Non-pigmented ciliary epithelial cell (primary cell): ENCODE results near the gene MYL12B.
"Not testable (repeated sequence)": the region's sequence is repeated elsewhere in the genome, so short reads cannot be mapped to it uniquely, and the experiment has no call there.

Experiments used
- DNase-seq: peaks from one replicate; pipeline ENCODE4 v3.0.0-alpha.2; 2010; ENCODE audit warnings: low read depth

MYL12B gene

GRCh38 chr18:3262234-3263131, 550 bp downstream of the MYL12B start:
- DNase-seq, result no peak

GRCh38 chr18:3263132-3263700, 1.3 kb downstream of the MYL12B start:
- DNase-seq, result no peak

DNA sequence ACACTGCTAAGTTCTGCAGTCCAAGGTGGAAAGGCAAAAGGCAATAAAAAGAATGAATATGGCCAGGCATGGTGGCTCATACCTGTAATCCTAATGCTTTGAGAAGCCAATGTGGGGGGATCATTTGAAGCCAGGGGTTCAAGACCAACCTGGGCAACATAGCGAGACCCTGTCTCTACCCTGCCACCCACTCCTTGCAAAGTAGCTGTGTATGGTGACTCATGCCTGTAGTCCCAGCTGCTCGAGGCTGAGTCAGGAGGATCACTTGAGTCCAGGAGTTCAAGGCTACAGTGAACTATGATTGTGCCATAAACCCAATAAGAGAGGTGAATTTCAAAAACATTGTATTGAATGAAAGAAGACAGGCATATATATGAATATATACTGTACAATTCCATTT, 2.4 kb downstream of the MYL12B start:
- DNase-seq, result no peak

- no peak for DNase-seq
Measured at GRCh38 chr18:3265564-3266033, 3.7 kb downstream of the MYL12B start.

DNA sequence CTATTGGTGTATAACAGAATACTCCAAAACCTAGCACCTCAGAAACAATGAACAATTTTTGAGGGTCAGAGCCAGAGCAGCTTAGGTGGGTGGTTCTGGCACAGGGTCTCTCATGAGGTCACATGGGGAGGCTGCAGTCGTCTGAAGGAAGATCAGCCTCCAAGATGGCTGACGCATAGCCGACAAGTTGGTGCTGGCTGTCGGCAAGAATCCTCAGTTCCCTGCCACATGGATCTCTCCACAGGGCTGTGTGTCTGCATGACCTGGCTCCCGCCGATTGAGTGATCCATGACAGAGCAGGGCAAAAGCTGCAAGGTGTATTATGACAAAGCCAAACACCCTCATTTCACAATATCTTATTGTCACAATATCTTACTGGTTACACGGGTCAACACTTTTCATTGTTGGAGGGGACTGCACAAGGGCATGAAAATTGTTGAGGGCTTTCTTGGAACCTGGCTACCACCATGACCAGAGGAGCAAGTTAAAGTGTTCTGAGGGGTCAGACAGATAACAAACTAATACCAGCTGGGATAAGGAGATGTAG, 4.2 kb downstream of the MYL12B start:
- DNase-seq, result no peak

GRCh38 chr18:3268306-3268705, 6.4 kb downstream of the MYL12B start:
- no peak for DNase-seq

DNA sequence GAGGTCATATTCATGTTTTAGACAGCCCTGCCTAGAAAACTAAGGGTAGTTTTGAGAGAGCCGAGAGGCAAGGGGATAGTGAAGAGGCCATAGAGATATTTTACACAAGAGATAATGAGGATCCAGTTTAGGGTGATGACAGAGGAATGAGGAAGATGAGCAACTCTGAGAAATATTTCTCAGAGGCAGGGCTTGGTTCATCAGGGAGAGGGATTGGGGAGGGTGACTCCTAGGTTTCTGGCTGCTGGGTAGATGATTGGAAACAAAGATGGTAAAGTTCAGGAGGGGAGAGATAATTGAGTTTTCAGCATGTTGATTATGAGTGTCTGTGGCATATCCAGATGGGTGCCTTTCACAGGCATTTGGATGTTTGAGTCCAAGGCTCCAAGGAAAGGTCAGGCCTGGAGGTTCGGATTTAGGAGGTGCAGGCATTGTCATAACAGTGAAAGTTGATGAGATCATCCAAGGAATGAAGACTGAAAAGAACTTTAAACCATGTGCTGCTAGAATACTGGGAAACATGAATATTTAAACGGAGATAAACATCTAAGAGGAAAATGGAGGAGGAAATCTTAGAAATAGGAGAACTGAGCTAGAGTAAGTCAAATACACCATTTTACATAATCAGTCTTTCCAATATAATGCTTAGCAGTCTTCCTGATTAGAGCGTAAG, 7.4 kb downstream of the MYL12B start:
- no peak for DNase-seq

DNA sequence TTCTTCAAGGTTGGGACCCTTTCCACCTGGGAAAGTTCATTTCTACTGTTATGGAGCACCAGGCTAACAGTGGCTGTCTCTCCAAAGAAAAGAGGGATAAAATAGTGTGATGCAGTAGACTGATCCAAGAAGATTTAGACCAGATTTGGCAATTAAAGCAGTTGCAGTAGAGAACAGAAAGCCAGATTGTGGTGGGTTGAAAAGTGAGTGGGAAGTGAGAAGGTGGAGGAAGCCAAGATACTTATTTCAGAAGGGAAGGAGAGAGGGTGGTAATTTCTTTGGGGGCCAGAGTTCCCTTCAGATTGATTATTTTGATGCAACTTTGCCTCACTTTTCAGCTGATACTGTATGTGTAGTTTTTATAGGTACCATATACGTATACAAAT, 8.0 kb downstream of the MYL12B start:
- DNase-seq, result no peak

- DNase-seq, result no peak
Measured at GRCh38 chr18:3273042-3273441, 11.1 kb downstream of the MYL12B start.

- DNase-seq, result not testable (repeated sequence)
Measured at GRCh38 chr18:3277643-3278213, 15.8 kb downstream of the MYL12B start.

- DNase-seq, result no peak
Measured at GRCh38 chr18:3279201-3280185, 17.6 kb downstream of the MYL12B start.

DNA sequence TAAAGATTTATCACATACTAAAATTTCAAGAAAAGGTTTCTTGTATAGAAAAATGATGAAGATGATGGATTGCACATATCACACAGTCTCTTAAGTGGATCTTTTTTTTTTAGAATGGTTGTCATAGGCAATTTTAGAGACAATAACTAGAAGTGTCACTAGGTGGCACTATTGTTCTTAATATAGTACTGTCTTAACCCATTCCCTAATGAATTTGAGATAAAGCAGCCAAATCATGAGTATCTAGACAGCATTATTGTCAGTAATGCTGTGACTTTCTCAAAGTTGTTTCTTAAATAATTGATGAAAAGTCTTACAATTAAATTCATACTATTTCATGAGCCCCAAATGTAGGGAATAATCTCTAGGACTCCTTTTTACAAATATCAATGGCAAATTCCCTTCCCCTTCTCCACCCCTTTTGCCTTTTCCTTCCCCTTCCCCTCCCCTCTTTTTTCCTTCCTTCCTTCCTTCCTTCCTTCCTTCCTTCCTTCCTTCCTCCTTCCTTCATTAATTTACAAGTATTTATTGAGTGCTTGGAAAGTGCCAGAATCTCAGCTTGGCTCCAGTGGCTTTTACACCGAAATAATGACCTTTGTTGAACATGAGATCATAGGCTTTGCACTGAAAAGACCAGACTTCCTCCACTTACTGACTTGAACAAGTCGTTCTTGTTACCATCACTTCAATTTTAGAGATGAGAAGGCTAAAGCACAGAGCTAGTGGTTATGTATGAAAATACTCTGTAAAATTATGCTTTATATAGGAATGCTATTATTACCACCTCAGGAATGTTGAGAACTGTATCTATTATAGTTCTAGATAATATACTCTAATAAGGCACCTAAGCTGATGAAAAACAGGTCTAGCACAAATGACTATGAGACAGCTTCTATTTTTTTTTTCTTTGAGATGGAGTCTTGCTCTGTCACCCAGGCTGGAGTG, 19.8 kb downstream of the MYL12B start:
- no peak for DNase-seq

GRCh38 chr18:3283253-3283863, 21.4 kb downstream of the MYL12B start:
- DNase-seq, result no peak

DNA sequence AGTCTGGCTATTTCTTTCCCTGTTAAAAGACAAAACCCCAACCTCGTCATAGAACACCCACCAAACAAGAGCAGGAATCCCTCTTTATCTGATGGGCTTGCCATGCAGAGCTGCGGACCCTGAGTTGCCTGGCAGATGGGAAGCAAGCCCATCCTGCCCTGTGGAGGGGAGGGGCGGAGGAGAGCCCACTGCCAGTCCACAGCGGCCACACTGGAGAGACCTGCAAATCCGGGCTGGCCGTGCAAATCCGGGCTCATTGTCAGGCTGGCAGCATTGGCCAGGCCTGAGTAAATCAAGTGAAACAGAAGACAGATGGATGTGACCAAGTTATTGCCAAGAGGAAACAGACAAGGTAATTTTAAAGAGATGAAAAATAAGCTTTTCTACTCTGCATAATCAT, 22.0 kb downstream of the MYL12B start:
- no peak for DNase-seq

DNA sequence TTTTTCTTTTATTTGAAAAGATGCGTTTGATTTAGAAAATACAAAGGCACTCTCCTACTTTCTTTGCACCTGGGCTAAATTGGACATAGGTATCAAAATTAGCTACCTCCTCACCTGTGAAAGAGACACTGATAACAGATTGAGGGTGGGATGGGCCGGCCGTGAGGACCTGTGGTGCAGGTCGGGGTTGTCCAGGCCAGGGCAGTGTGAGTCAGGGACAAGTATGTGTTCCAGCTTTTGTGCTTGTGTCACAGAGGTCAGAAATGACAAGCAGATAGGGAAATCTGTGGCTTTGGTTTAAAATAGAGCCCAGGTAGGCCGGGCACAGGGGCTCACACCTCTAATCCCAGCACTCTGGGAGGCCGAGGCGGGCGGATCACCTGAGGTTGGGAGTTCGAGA, 22.6 kb downstream of the MYL12B start:
- DNase-seq, result no peak

DNA sequence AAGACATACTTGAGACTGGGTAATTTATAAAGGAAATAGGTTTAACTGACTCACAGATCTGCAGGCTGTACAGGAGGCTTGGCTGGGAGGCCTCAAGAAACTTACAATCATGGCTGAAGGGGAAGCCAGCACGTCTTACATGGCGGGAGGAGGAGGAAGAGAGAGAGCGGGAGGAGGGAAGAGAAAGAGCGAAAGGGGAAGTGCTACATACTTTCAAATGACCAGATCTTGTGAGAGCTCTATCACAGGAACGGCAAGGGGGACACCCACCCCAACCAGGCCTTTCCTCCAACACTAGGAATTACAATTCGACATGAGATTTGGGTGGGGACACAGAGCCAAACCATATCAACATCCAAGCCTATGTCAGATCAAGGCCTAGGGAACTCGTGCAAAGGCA, 24.2 kb downstream of the MYL12B start:
- no peak for DNase-seq

DNA sequence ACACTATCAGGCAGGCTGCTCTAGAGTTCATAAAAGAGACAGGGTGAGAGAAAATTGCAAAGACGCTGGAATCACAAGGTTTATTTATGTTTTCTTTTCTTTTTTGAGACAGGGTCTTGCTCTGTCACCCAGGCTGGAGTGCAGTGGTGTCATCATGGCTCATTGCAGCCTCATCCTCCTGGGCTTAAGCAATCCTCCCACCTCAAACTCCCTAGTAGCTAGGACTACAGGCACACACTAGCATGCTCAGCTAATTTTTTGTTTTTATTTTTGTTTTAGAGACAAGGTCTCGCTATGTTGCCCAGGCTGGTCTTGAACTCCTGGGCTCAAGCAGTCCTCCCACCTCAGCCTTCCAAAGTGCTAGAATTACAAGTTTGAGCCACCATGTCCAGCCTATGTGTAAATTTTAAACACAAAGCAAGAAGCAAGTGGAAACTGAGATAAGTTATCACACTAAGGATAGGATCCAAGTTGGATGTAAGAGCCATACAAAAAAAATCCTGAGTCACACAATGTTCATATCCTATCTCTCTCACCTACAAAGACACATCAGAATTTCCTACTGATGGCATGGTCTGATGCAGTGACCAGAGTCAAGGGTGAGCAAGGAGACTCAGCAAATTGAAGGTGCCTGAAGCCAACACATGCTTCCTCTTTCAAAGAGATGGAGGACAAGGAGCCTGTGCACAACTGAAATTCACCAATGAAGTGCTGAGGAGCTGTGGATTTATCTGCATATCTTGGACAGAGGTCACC, 31.4 kb downstream of the MYL12B start:
- DNase-seq, result no peak

DNA sequence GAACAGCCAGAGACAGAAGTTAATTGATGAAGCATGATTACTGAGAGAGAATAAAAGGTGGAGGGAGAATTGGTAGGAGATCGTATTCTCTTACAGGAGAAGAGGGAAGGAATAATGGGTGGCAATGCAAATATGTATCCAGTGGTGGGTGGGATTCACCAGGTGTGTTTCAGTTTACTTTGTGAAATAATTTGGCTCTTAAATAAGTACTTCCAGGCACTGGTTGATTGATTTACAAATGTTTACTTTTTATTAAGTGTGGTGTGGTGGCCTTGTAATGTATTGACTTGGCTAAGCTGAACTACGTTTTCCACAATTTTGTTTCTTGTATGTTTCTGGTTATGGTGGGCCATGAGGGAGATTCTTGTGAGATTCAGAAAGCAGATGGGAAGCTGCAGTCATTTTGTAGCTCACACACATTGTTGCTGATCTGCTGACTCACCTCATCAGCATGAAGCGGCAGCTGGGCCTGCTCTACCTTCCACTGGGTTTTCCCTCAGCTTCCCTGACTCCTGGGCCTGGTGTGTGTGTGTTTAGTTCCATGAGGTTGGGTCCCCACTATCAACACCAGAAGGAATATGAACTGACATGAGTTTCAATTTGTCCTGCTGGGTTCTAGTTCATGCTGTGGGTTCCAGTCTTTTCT, 32.6 kb downstream of the MYL12B start:
- DNase-seq, result peak; percentile 43
